ENCODE data around the gene XIRP2. TPM values are rescaled to one million over a fixed set of nuclear protein-coding genes. Genes with fewer than 3 reads are reported as not detected.

The XIRP2 gene, protein sequence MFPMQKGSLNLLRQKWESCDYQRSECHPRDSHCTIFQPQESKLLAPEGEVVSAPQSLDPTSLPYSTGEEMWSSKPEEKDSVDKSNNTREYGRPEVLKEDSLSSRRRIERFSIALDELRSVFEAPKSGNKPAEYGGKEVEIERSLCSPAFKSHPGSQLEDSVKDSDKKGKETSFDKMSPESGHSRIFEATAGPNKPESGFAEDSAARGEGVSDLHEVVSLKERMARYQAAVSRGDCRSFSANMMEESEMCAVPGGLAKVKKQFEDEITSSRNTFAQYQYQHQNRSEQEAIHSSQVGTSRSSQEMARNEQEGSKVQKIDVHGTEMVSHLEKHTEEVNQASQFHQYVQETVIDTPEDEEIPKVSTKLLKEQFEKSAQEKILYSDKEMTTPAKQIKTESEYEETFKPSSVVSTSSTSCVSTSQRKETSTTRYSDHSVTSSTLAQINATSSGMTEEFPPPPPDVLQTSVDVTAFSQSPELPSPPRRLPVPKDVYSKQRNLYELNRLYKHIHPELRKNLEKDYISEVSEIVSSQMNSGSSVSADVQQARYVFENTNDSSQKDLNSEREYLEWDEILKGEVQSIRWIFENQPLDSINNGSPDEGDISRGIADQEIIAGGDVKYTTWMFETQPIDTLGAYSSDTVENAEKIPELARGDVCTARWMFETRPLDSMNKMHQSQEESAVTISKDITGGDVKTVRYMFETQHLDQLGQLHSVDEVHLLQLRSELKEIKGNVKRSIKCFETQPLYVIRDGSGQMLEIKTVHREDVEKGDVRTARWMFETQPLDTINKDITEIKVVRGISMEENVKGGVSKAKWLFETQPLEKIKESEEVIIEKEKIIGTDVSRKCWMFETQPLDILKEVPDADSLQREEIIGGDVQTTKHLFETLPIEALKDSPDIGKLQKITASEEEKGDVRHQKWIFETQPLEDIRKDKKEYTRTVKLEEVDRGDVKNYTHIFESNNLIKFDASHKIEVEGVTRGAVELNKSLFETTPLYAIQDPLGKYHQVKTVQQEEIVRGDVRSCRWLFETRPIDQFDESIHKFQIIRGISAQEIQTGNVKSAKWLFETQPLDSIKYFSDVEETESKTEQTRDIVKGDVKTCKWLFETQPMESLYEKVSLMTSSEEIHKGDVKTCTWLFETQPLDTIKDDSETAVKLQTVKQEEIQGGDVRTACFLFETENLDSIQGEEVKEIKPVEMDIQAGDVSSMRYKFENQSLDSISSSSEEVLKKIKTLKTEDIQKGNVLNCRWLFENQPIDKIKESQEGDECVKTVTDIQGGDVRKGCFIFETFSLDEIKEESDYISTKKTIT (N-terminal part only)
- polyA plus RNA-seq (2011; rRNA removed) (not detected in 2 replicates), polyA minus RNA-seq (2011; rRNA and poly(A)+ RNA removed) (not detected in 2 replicates)

GRCh38 chr2:166888180-166888579 is at the start of gene XIRP2:
Gene XIRP2 (plus strand): TSS chr2:166888480. CDS start chr2:166903483, 15,003 bp downstream.
- POLR2A ChIA-PET = no interaction called here
- CTCF ChIA-PET = no interaction called here

GRCh38 chr2:166841152-166841551 is 47.1 kb upstream of the XIRP2 start:
- DNase-seq (ENCODE audit: low read depth) = no peak
- POLR2A ChIA-PET = no interaction called here
- CTCF ChIA-PET = no interaction called here

More at GRCh38 chr2:166888180-166888579, at the start of gene XIRP2:
- H3K4me3 ChIP-seq (ENCODE audit: low read depth, low read length) = no peak within 1 kb of the TSS
- H3K36me3 ChIP-seq (ENCODE audit: control insufficient read depth, insufficient read depth, low read length) = no peaks in the 10 kb centered on the region
- TF ChIP-seq, protein P1, sequence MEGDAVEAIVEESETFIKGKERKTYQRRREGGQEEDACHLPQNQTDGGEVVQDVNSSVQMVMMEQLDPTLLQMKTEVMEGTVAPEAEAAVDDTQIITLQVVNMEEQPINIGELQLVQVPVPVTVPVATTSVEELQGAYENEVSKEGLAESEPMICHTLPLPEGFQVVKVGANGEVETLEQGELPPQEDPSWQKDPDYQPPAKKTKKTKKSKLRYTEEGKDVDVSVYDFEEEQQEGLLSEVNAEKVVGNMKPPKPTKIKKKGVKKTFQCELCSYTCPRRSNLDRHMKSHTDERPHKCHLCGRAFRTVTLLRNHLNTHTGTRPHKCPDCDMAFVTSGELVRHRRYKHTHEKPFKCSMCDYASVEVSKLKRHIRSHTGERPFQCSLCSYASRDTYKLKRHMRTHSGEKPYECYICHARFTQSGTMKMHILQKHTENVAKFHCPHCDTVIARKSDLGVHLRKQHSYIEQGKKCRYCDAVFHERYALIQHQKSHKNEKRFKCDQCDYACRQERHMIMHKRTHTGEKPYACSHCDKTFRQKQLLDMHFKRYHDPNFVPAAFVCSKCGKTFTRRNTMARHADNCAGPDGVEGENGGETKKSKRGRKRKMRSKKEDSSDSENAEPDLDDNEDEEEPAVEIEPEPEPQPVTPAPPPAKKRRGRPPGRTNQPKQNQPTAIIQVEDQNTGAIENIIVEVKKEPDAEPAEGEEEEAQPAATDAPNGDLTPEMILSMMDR (IDR thresholded peaks at IDR 0.05; ENCODE audit: insufficient read depth, low read depth, low read length) = no peak
- DNase-seq (ENCODE audit: low read depth) = no peak
- no peaks in the 10 kb centered on the region for H3K27me3 ChIP-seq (ENCODE audit: control insufficient read depth, insufficient read depth, low read length)

DNA sequence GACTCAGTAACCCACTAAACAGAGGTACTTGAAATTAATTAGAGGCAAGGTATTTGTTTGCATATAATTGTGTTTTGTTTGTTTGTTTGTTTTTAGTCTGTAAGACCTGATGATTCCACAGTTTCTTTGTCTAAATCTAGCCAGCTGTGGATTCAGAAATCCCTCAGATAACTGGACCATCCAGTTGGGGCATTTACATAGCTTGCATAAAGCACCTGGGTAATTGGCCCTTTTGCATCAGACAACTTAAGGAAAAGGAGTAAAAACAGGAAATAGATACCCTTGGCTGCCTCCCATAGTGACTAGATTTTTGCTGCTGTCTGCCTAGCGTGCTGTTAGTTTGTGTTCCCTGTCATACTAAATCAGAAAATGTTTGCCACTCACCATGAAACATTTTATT is 46.6 kb upstream of the XIRP2 start:
- TF ChIP-seq, protein P1 (IDR thresholded peaks at IDR 0.05; ENCODE audit: insufficient read depth, low read depth, low read length) = no peak
- ChIA-PET POLR2A (no interaction called here), CTCF (no interaction called here)
- H3K27me3 ChIP-seq (ENCODE audit: control insufficient read depth, insufficient read depth, low read length) = no peaks in the 10 kb centered on the region
- no peak for DNase-seq (ENCODE audit: low read depth)
- H3K36me3 ChIP-seq (ENCODE audit: control insufficient read depth, insufficient read depth, low read length) = no peaks in the 10 kb centered on the region
- H3K4me3 ChIP-seq (ENCODE audit: low read depth, low read length) = no peak overlapping the region

More at GRCh38 chr2:166841152-166841551, 47.1 kb upstream of the XIRP2 start:
- no peak overlapping the region for H3K4me3 ChIP-seq (ENCODE audit: low read depth, low read length)
- TF ChIP-seq, protein P1 (IDR thresholded peaks at IDR 0.05; ENCODE audit: insufficient read depth, low read depth, low read length) = no peak
- H3K36me3 ChIP-seq (ENCODE audit: control insufficient read depth, insufficient read depth, low read length) = no peaks in the 10 kb centered on the region
- no peaks in the 10 kb centered on the region for H3K27me3 ChIP-seq (ENCODE audit: control insufficient read depth, insufficient read depth, low read length)

DNA sequence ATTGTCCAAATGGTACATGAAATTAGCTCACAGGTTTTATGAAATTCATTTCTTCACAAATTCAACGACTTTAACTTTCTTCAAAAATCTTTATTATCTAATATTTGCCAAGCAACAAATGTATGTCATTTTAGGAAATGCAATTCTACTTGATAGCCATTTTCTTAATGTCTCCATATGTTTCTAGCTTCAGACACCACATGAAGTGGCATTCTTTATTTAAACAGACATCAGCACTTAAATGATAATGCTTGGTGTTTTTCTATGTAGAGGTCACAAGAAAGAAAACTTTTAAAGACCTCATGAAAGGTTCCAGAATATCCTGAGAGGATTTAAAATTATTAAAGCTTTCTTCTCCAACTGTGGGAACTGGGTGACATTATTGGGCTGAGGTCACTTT is 44.2 kb upstream of the XIRP2 start:
- Histone ChIP-seq H3K36me3 (ENCODE audit: control insufficient read depth, insufficient read depth, low read length) (no peaks in the 10 kb centered on the region), H3K4me3 (ENCODE audit: low read depth, low read length) (no peak overlapping the region), H3K27me3 (ENCODE audit: control insufficient read depth, insufficient read depth, low read length) (no peaks in the 10 kb centered on the region)
- POLR2A ChIA-PET = no interaction called here
- CTCF ChIA-PET = no interaction called here
- no peak for DNase-seq (ENCODE audit: low read depth)
- TF ChIP-seq, protein P1 (IDR thresholded peaks at IDR 0.05; ENCODE audit: insufficient read depth, low read depth, low read length) = no peak
